ENCODE results near the gene HRNR.
A peak's percentile ranks its signal among the peaks of the same experiment; 100 is the strongest.
"Not testable (repeated sequence)": the region's sequence is repeated elsewhere in the genome, so short reads cannot be mapped to it uniquely, and the experiment has no call there.

Gene HRNR

GRCh38 chr1:152224093-152224492, at the start of gene HRNR:
Gene HRNR (minus strand): TSS chr1:152224193. CDS start chr1:152223253, 940 bp downstream.
- DNase-seq = no peak

- DNase-seq = not testable (repeated sequence)
Observed at GRCh38 chr1:152256394-152256793, 32.4 kb upstream of the HRNR start.

GRCh38 chr1:152252157-152252556, 28.2 kb upstream of the HRNR start:
- DNase-seq = no peak

GRCh38 chr1:152251391-152251790, 27.4 kb upstream of the HRNR start:
- DNase-seq = no peak

GRCh38 chr1:152247316-152247715, 23.3 kb upstream of the HRNR start:
- no peak for DNase-seq

- no peak for DNase-seq
Observed at GRCh38 chr1:152244576-152245273, 20.7 kb upstream of the HRNR start.

GRCh38 chr1:152237093-152237492, 13.1 kb upstream of the HRNR start:
- no peak for DNase-seq

- DNase-seq = no peak
Observed at GRCh38 chr1:152228831-152229230, 4.8 kb upstream of the HRNR start.

GRCh38 chr1:152227310-152227928, 3.4 kb upstream of the HRNR start:
- DNase-seq = no peak

- DNase-seq = no peak
Observed at GRCh38 chr1:152225678-152226077, 1.7 kb upstream of the HRNR start.

- no peak for DNase-seq
Observed at GRCh38 chr1:152220166-152221163, 3.5 kb downstream of the HRNR start.

GRCh38 chr1:152219438-152219837, 4.6 kb downstream of the HRNR start:
- DNase-seq = not testable (repeated sequence)

- DNase-seq = no peak
Observed at GRCh38 chr1:152218762-152219436, 5.1 kb downstream of the HRNR start.

GRCh38 chr1:152215604-152216003, 8.4 kb downstream of the HRNR start:
- DNase-seq = not testable (repeated sequence)

- DNase-seq = not testable (repeated sequence)
Observed at GRCh38 chr1:152214911-152215310, 9.1 kb downstream of the HRNR start.

- no peak for DNase-seq
Observed at GRCh38 chr1:152198982-152199381, 25.0 kb downstream of the HRNR start.

- DNase-seq = no peak
Observed at GRCh38 chr1:152197361-152197941, 26.5 kb downstream of the HRNR start.

- no peak for DNase-seq
Observed at GRCh38 chr1:152191711-152192110, 32.3 kb downstream of the HRNR start.

GRCh38 chr1:152191260-152191659, 32.7 kb downstream of the HRNR start:
- DNase-seq = no peak

GRCh38 chr1:152190589-152190988, 33.4 kb downstream of the HRNR start:
- DNase-seq = no peak

- peak; percentile 71 for DNase-seq
Observed at GRCh38 chr1:152189657-152190442, 34.1 kb downstream of the HRNR start.
